ENCODE measurements around the gene NACC1.

DNA sequence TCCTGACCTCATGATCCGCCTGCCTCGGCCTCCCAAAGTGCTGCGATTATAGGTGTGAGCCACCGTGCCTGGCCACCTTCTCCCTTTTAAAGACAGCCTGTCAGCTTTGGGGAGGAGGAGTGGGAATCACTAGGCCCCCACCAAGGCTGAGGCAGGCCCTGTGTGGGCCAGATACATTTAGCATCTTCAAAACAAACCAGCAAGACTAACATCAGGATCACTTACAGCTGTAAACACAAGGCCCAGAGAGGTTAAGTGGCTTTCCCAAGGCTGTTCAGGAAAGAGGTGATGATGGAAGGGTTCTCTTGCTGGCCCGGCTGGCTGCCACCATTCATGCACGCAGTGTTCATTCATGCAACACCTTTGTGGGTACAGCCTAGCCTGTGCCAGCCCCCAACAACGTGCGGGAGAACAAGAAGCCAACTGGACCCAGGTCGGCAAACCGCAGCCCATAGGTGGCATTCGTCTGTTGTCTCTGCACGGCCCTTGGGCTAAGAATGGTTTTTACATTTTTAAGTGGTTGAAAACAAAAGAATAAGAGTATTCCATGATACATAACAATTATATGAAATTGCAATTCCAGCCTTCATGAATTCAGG, 55.2 kb downstream of the NACC1 start:
- TF ChIP-seq MXD4 (CRISPR knock-in tag; IDR thresholded peaks at IDR 0.05), result no peak
- no peak for TF ChIP-seq MEIS1 (CRISPR knock-in tag; IDR thresholded peaks at IDR 0.05; ENCODE audit: borderline replicate concordance)
- TF ChIP-seq, protein P1, sequence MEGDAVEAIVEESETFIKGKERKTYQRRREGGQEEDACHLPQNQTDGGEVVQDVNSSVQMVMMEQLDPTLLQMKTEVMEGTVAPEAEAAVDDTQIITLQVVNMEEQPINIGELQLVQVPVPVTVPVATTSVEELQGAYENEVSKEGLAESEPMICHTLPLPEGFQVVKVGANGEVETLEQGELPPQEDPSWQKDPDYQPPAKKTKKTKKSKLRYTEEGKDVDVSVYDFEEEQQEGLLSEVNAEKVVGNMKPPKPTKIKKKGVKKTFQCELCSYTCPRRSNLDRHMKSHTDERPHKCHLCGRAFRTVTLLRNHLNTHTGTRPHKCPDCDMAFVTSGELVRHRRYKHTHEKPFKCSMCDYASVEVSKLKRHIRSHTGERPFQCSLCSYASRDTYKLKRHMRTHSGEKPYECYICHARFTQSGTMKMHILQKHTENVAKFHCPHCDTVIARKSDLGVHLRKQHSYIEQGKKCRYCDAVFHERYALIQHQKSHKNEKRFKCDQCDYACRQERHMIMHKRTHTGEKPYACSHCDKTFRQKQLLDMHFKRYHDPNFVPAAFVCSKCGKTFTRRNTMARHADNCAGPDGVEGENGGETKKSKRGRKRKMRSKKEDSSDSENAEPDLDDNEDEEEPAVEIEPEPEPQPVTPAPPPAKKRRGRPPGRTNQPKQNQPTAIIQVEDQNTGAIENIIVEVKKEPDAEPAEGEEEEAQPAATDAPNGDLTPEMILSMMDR (CRISPR knock-in tag; IDR thresholded peaks at IDR 0.05), result no peak
- TF ChIP-seq TOPORS (CRISPR knock-in tag; IDR thresholded peaks at IDR 0.05), result no peak
- no peak for TF ChIP-seq SP1 (IDR thresholded peaks at IDR 0.05)
- no peak for TF ChIP-seq SP1 (CRISPR knock-in tag; IDR thresholded peaks at IDR 0.05)
- no peak for TF ChIP-seq FOXA3 (CRISPR knock-in tag; IDR thresholded peaks at IDR 0.05)
- TF ChIP-seq CC2D1A (CRISPR knock-in tag; IDR thresholded peaks at IDR 0.05), result no peak
- TF ChIP-seq SETDB1 (CRISPR knock-in tag; IDR thresholded peaks at IDR 0.05; ENCODE audit: borderline replicate concordance), result no peak
- TF ChIP-seq FOXK2 (IDR thresholded peaks at IDR 0.05), result no peak
- no peak for TF ChIP-seq ZNF468 (CRISPR knock-in tag; IDR thresholded peaks at IDR 0.05)
- TF ChIP-seq, protein P2, sequence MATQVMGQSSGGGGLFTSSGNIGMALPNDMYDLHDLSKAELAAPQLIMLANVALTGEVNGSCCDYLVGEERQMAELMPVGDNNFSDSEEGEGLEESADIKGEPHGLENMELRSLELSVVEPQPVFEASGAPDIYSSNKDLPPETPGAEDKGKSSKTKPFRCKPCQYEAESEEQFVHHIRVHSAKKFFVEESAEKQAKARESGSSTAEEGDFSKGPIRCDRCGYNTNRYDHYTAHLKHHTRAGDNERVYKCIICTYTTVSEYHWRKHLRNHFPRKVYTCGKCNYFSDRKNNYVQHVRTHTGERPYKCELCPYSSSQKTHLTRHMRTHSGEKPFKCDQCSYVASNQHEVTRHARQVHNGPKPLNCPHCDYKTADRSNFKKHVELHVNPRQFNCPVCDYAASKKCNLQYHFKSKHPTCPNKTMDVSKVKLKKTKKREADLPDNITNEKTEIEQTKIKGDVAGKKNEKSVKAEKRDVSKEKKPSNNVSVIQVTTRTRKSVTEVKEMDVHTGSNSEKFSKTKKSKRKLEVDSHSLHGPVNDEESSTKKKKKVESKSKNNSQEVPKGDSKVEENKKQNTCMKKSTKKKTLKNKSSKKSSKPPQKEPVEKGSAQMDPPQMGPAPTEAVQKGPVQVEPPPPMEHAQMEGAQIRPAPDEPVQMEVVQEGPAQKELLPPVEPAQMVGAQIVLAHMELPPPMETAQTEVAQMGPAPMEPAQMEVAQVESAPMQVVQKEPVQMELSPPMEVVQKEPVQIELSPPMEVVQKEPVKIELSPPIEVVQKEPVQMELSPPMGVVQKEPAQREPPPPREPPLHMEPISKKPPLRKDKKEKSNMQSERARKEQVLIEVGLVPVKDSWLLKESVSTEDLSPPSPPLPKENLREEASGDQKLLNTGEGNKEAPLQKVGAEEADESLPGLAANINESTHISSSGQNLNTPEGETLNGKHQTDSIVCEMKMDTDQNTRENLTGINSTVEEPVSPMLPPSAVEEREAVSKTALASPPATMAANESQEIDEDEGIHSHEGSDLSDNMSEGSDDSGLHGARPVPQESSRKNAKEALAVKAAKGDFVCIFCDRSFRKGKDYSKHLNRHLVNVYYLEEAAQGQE (IDR thresholded peaks at IDR 0.05; ENCODE audit: borderline replicate concordance in 1 of 2, low read depth in 1 of 2, low read length in 2 of 2), result no peak

Data from HepG2 (cell line).